A549 (cell line): ENCODE results near the gene JMJD4. TPM values are rescaled to one million over a fixed set of nuclear protein-coding genes. Genes with fewer than 3 reads are reported as not detected.

Experiments
- ATAC-seq, 2 experiments: fragments of 200-7000 bp in 1 of 2; fragments of >200 bp in 1 of 2; cut with Nextera tagmentation in 1 of 2; cut with Tn5 transposase in 1 of 2; 3 replicates each; pipeline versions ENCODE4 v1.8.0 to v1.9.1; 2018 to 2020; ENCODE audit warnings: mild to moderate bottlenecking in 1 of 2, moderate library complexity in 1 of 2
- CTCF ChIA-PET: fragments of 300-600 bp; sonication (Branson Sonifier 250); formaldehyde crosslinking; extraction: SDS; loops from one replicate; lab custom pipeline; 2021; ENCODE audit warnings: antibody characterized with exemption, inconsistent platforms; lab: Yijun Ruan, JAX
- POLR2A ChIA-PET: fragments of 350-600 bp; formaldehyde crosslinking; extraction: SDS; loops from one replicate; lab custom pipeline; 2021; ENCODE audit warnings: antibody characterized with exemption, inconsistent platforms; lab: Yijun Ruan, JAX
- DNase-seq, 2 experiments: peaks; one replicate each; pipeline versions ENCODE4 v3.0.0 to v3.0.0-alpha.2; 2011 to 2016; ENCODE audit warnings: low read depth in 1 of 2, low spot score in 1 of 2
- FAIRE-seq: peaks from 2 replicates; lab custom pipeline; 2011; peaks lifted over from hg19 to GRCh38; lab: Jason Lieb, UNC
- H3K27ac ChIP-seq, 2 experiments: fragments of >200 bp; sonication (Bioruptor Twin); formaldehyde crosslinking; 3 replicates each; pipeline ENCODE4 v1.5.1; 2016 to 2017
- H3K4me1 ChIP-seq: fragments of >200 bp; sonication (Bioruptor Twin); formaldehyde crosslinking; 3 replicates; pipeline ENCODE4 v1.6.1; 2016
- H3K4me2 ChIP-seq: fragments of >200 bp; sonication (Bioruptor Twin); formaldehyde crosslinking; 3 replicates; pipeline ENCODE4 v1.6.1; 2016
- H3K4me3 ChIP-seq: fragments of >200 bp; sonication (Bioruptor Twin); formaldehyde crosslinking; 3 replicates; pipeline ENCODE4 v1.5.1; 2016
- H3K9me3 ChIP-seq: fragments of >200 bp; sonication (Bioruptor Twin); formaldehyde crosslinking; 3 replicates; pipeline ENCODE4 v1.6.1; 2016
- CBX8 ChIP-seq: fragments of 200-600 bp; sonication (generic); IDR thresholded peaks from 2 replicates; pipeline ENCODE4 v1.6.1; 2016
- EHF ChIP-seq: fragments of 250-450 bp; sonication (Bioruptor Pico); IDR thresholded peaks from 2 replicates; pipeline ENCODE4 v1.5.0; 2020; ENCODE audit warnings: mild to moderate bottlenecking
- HOXA7 ChIP-seq: fragments of 250-450 bp; sonication (Bioruptor Pico); IDR thresholded peaks from 2 replicates; pipeline ENCODE4 v1.5.0; 2020; ENCODE audit warnings: mild to moderate bottlenecking, moderate library complexity
- HOXB13 ChIP-seq: fragments of 250-450 bp; sonication (Bioruptor Pico); IDR thresholded peaks from 2 replicates; pipeline ENCODE4 v1.5.0; 2020; ENCODE audit warnings: low read depth, mild to moderate bottlenecking, moderate library complexity
- MAFK ChIP-seq: fragments of 450-650 bp; IDR thresholded peaks from 2 replicates; pipeline ENCODE4 v1.6.1; 2014; ENCODE audit not compliant: partially characterized antibody
- MAX ChIP-seq: IDR thresholded peaks from 2 replicates; pipeline ENCODE4 v1.6.1; 2012
- NPAS2 ChIP-seq: fragments of 250-450 bp; sonication (Bioruptor Pico); IDR thresholded peaks from 2 replicates; pipeline ENCODE4 v1.8.0; 2022; ENCODE audit warnings: mild to moderate bottlenecking, moderate library complexity, borderline replicate concordance
- RAD21 ChIP-seq, 2 experiments: fragments of >200 bp in 1 of 2; sonication (Bioruptor Twin) in 1 of 2; formaldehyde crosslinking in 1 of 2; IDR thresholded peaks in 1 of 2; conservative IDR thresholded peaks in 1 of 2; 2 replicates in 1 of 2; 3 replicates in 1 of 2; pipeline ENCODE4 v1.6.1; 2012 to 2018; ENCODE audit warnings: inconsistent platforms in 1 of 2
- RCOR1 ChIP-seq: fragments of 150-350 bp; IDR thresholded peaks from 2 replicates; pipeline ENCODE4 v1.6.1; 2014; ENCODE audit warnings: antibody characterized with exemption, low read length, low read depth
- REST ChIP-seq: fragments of 200-600 bp; sonication (generic); IDR thresholded peaks from 2 replicates; pipeline ENCODE4 v1.6.1; 2016; ENCODE audit warnings: antibody characterized with exemption, mild to moderate bottlenecking, moderate library complexity
- RFX5 ChIP-seq: fragments of 450-650 bp; IDR thresholded peaks from 2 replicates; pipeline ENCODE4 v1.7.1; 2014; ENCODE audit warnings: antibody characterized with exemption, mild to moderate bottlenecking, moderate library complexity
- SMC3 ChIP-seq: fragments of >200 bp; sonication (Bioruptor Twin); formaldehyde crosslinking; IDR thresholded peaks from 3 replicates; pipeline ENCODE4 v1.6.1; 2018; ENCODE audit warnings: inconsistent platforms
- TFCP2L1 ChIP-seq: fragments of 250-450 bp; sonication (Bioruptor Pico); IDR thresholded peaks from 2 replicates; pipeline ENCODE4 v1.5.0; 2021; ENCODE audit warnings: mild to moderate bottlenecking
- TP53 ChIP-seq: fragments of 250-450 bp; sonication (Bioruptor Pico); IDR thresholded peaks from 2 replicates; pipeline ENCODE4 v1.5.0; 2021; ENCODE audit warnings: mild to moderate bottlenecking, moderate library complexity
- USF2 ChIP-seq: fragments of 450-650 bp; IDR thresholded peaks from 2 replicates; pipeline ENCODE4 v1.6.1; 2014; ENCODE audit warnings: antibody characterized with exemption
- ZFP36 ChIP-seq: fragments of 450-650 bp; IDR thresholded peaks from 2 replicates; pipeline ENCODE4 v1.6.1; 2014; ENCODE audit warnings: borderline replicate concordance; ENCODE audit not compliant: partially characterized antibody
- ZSCAN20 ChIP-seq: fragments of 250-450 bp; sonication (Bioruptor Pico); IDR thresholded peaks from 2 replicates; pipeline ENCODE4 v1.8.0; 2022; ENCODE audit warnings: mild to moderate bottlenecking, moderate library complexity
- WGBS: methylation state at CpG from one replicate; pipeline ENCODE4 v1.1.6; 2017; ENCODE audit errors: missing lambda C conversion rate; 5-methylcytosine and 5-hydroxymethylcytosine counted together
- polyA plus RNA-seq, 4 experiments: library from polyadenylated mRNA; depleted of rRNA in 3 of 4; stranded (reverse); fragments of >200 nt; fragmentation: RNase III in 1 of 4; extraction: RNeasy Plus Mini Kit Qiagen cat#74134 plus additional on column Dnase treatment in 1 of 4; gene quantifications; 2 replicates in 3 of 4; 3 replicates in 1 of 4; pipeline ENCODE4 v1.2.3, GENCODE V29; 2011 to 2017

JMJD4 gene
- polyA plus RNA-seq, 2 of the 4 experiments (the other 2 are of a cell fraction), result 18.8 to 21.2 TPM

- no peak overlapping the region for H3K4me3 ChIP-seq
- CTCF ChIA-PET, result interaction anchor here (1.5 to 1.9 kb wide), 2 partner anchors 13 to 23 kb away, joined by 3 to 9 read pairs; no protein-coding TSS in a partner anchor
- TF ChIP-seq MAX (no peak), REST (no peak), CBX8 (no peak), MAFK (no peak), HOXB13 (CRISPR knock-in tag) (no peak), ZSCAN20 (CRISPR knock-in tag) (no peak), SMC3 (no peak), USF2 (no peak), TP53 (CRISPR knock-in tag) (no peak), RCOR1 (no peak), ZFP36 (no peak)
- TF ChIP-seq, all 56 proteins: peak for 0
- Histone ChIP-seq H3K4me2 (no peak overlapping the region), H3K4me1 (peaks cover 9% of the 10 kb centered on the region; the same call in 2 of the 3 replicates), H3K9me3 (no peaks in the 10 kb centered on the region), H3K27ac (no peak overlapping the region)
- no peak for ATAC-seq
- no peak for FAIRE-seq
- POLR2A ChIA-PET, result no interaction called here
- DNase-seq, result no peak
- WGBS, result 92% methylated on average over 4 of the region's 7 CpGs
Measured at GRCh38 chr1:227739636-227740035, 4.5 kb upstream of the JMJD4 start.

- DNase-seq (no peak), FAIRE-seq (no peak), ATAC-seq (no peak)
- CTCF ChIA-PET, result interaction anchor here (1.5 to 1.9 kb wide), 2 partner anchors 14 to 24 kb away, joined by 3 to 9 read pairs; no protein-coding TSS in a partner anchor
- POLR2A ChIA-PET, result no interaction called here
- 91% methylated on average over 9 of the region's 9 CpGs for WGBS
- Histone ChIP-seq H3K4me1 (peaks cover 12% of the 10 kb centered on the region; the same call in 2 of the 3 replicates), H3K9me3 (no peaks in the 10 kb centered on the region), H3K27ac (no peak overlapping the region)
- no peak for TF ChIP-seq HOXA7
- TF ChIP-seq TFCP2L1, result no peak
- no peak for TF ChIP-seq NPAS2 (CRISPR knock-in tag)
- no peak for TF ChIP-seq EHF (CRISPR knock-in tag)
- TF ChIP-seq, all 56 proteins: peak for 0
- no peak overlapping the region for H3K4me3 ChIP-seq
- no peak overlapping the region for H3K4me2 ChIP-seq
Measured at GRCh38 chr1:227738820-227739219, 3.7 kb upstream of the JMJD4 start.

- H3K4me3 ChIP-seq, result no peak overlapping the region
- WGBS, result 82% methylated on average over 11 of the region's 11 CpGs
- DNase-seq, result no peak
- CTCF ChIA-PET, result interaction anchor here (0.5 kb wide), 1 partner anchor 13 kb away, joined by 5 read pairs; no protein-coding TSS in a partner anchor
- TF ChIP-seq RFX5, result no peak
- TF ChIP-seq RAD21 (conservative IDR thresholded peaks at IDR 0.05 in 1 of 2, IDR thresholded peaks at IDR 0.05 in 1 of 2), result no peak
- TF ChIP-seq, all 56 proteins: peak for 0
- POLR2A ChIA-PET, result interaction anchor here (0.7 kb wide), 1 partner anchor 12 kb away, joined by 4 read pairs; no protein-coding TSS in a partner anchor
- ATAC-seq, result no peak
- H3K4me1 ChIP-seq, result peaks cover 15% of the 10 kb centered on the region; the same call in 2 of the 3 replicates
- H3K4me2 ChIP-seq, result peak overlapping the region; percentile 97
- no peak for FAIRE-seq
- H3K9me3 ChIP-seq, result no peaks in the 10 kb centered on the region
- no peak overlapping the region for H3K27ac ChIP-seq
Measured at GRCh38 chr1:227736814-227737432, 1.8 kb upstream of the JMJD4 start.
